Activated CD4-positive, alpha-beta T cell treated with anti-CD3 and anti-CD28 coated beads, Interleukin-2, amount 10 ng/mL, durations not matched to agents 7 days and 5 days (primary cell): ENCODE data around the gene OCLN. TPM values are rescaled to one million over a fixed set of nuclear protein-coding genes. Genes with fewer than 3 reads are reported as not detected.
"Not testable (repeated sequence)": the region's sequence is repeated elsewhere in the genome, so short reads cannot be mapped to it uniquely, and the experiment has no call there.

ENCODE experiments used
- CTCF ChIA-PET: fragments of 350-600 bp; sonication (Branson Sonifier 250); formaldehyde crosslinking; loops from one replicate; lab custom pipeline; 2021; ENCODE audit warnings: antibody characterized with exemption; lab: Charles Lee
- POLR2A ChIA-PET: fragments of 350-600 bp; sonication (Branson Sonifier 250); formaldehyde crosslinking; loops from one replicate; lab custom pipeline; 2021; ENCODE audit warnings: antibody characterized with exemption; lab: Charles Lee
- DNase-seq: peaks from one replicate; pipeline ENCODE4 v3.0.0-alpha.2; 2020
- H3K27ac Mint-ChIP-seq: one replicate; pipeline ENCODE4 v1.8.0; 2021; ENCODE audit warnings: mild to moderate bottlenecking, moderate library complexity, mixed read lengths
- H3K27me3 Mint-ChIP-seq: one replicate; pipeline ENCODE4 v1.8.0; 2021; ENCODE audit warnings: mixed read lengths
- H3K36me3 Mint-ChIP-seq: one replicate; pipeline ENCODE4 v1.8.0; 2021; ENCODE audit warnings: low read depth, mixed read lengths
- H3K4me1 Mint-ChIP-seq: one replicate; pipeline ENCODE4 v1.8.0; 2021; ENCODE audit warnings: mixed read lengths
- H3K4me3 Mint-ChIP-seq: one replicate; pipeline ENCODE4 v1.8.0; 2021; ENCODE audit warnings: mild to moderate bottlenecking, moderate library complexity, mixed read lengths
- H3K9me3 Mint-ChIP-seq: one replicate; pipeline ENCODE4 v1.8.0; 2021; ENCODE audit warnings: mixed read lengths
- total RNA-seq, 2 experiments: library from RNA; stranded (reverse); gene quantifications; one replicate each; pipeline ENCODE4 v1.2.3, GENCODE V29; 2021

OCLN gene
- total RNA-seq, 2 experiments from 2014 or later: 3.9 to 4.6 TPM

DNA sequence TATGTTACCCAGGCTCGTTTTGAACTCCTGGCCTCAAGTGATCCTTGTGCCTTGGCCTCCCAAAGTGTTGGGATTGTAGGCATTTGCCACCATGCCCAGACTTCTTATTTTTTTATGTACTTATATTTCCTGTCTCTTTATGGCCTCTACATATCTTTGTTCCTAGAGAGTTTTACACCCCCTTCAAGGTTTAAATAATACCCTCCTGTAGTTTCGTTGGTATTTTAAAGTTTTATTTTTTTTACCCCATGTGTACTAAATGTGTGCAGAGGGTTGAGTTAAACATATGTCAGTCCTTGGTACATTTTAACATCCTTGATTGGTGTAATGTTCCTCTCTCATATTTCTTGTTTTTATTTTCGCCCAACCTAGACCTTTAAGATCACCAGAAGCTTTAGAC, 29.4 kb downstream of the OCLN start:
- Mint-ChIP-seq H3K27ac (no peak overlapping the region), H3K36me3 (no peaks in the 10 kb centered on the region)
- CTCF ChIA-PET: no interaction called here

DNA sequence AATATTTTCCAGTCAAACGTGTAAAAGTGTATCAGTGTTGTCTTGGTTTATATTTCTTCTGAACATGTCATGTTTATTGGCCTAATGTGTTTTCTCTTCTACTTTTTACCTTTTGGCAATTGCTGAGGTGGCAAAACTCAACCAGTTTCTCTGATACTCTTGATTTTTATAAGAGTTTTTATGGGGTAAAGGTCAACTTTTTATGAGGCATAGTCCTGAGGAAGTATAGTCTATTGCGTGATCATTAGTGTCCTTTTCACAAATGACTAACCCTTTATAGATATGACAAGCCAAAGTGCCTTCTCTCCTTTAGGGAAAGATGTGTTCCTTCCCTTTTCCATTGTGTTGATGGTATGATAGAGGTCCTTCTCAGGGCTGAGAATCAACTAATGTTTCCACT, 32.9 kb downstream of the OCLN start:
- POLR2A ChIA-PET: no interaction called here
- Mint-ChIP-seq H3K27me3 (peaks cover 2% of the 10 kb centered on the region), H3K4me3 (no peak overlapping the region), H3K27ac (no peak overlapping the region), H3K9me3 (no peaks in the 10 kb centered on the region), H3K4me1 (no peaks in the 10 kb centered on the region), H3K36me3 (no peaks in the 10 kb centered on the region)
- CTCF ChIA-PET: no interaction called here
- DNase-seq: no peak

More for the DNA sequence above, 29.4 kb downstream of the OCLN start:
- no peak for DNase-seq
- H3K4me1 Mint-ChIP-seq: no peaks in the 10 kb centered on the region
- H3K27me3 Mint-ChIP-seq: peaks cover 5% of the 10 kb centered on the region
- POLR2A ChIA-PET: no interaction called here
- H3K4me3 Mint-ChIP-seq: no peak overlapping the region
- no peaks in the 10 kb centered on the region for H3K9me3 Mint-ChIP-seq

DNA sequence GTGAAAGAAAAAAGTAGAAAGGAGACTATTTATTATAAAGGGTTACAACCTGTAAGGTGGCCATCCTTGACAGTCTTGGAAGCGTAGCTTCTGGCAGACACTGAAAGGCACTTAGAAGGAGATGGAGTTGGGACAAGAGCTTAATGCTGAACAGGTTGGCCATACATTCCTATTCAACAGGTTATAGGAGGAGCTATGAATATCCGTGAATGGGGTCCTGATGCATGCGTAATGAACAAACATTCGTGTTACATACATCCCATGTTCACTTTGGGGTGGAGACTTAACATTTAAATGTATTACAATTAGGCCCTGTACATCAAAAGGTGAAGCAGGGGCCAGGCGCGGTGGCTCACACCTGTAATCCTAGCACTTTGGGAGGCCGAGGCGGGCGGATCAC, 34.1 kb downstream of the OCLN start:
- no peaks in the 10 kb centered on the region for H3K36me3 Mint-ChIP-seq
- POLR2A ChIA-PET: no interaction called here
- H3K27ac Mint-ChIP-seq: no peak overlapping the region
- no peak for DNase-seq
- H3K9me3 Mint-ChIP-seq: no peaks in the 10 kb centered on the region
- CTCF ChIA-PET: no interaction called here
- no peaks in the 10 kb centered on the region for H3K4me1 Mint-ChIP-seq
- H3K27me3 Mint-ChIP-seq: peaks cover 10% of the 10 kb centered on the region
- H3K4me3 Mint-ChIP-seq: no peak overlapping the region

DNA sequence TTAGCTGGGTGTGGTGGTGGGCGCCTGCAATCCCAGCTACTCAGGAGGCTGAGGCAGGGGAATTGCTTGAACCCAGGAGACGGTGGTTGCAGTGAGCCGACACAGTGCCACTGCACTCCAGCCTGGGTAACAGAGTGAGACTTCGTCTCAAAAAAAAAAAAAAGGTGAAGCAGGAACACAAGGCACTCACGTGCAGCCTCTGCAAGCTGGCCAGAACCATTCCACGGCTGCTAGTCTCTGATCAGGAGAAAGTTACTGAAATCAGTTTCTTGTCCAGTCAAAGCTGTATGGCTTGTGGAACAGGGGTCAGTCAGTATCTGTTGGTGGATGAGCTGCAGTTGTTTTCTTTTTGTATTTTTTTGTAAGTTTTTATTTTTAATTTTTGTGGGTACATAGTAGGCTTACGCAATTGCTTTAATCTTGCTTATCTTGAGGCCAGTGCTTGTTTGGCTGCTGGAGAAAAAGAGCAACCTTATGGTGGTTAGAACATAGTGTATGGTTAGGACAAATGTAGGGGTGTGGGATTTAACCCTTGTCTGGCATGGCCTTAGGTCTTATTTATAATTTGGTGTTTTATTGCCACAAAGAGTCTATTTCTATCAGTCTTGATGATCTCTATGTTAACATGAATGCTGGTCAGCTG, 34.7 kb downstream of the OCLN start:
- no peak overlapping the region for H3K27ac Mint-ChIP-seq
- CTCF ChIA-PET: no interaction called here

DNA sequence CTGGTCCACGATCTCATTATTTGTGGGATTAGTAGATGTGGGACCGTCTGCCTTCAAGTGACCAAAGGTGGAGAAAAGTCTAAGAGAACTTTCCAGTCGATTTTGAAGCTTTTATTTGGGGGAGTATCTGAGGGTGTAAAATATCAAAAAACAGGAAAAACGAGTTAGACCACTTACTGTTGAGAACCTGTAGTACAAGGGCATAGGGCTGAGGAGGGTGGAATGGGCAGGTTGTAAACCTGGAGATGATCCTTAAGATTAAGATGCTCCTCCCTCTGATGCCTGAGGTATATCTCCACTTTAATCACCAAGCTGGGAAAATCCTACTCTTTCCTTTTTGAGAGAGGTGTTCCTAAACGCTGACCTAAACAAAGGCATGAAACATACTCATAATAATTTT, 35.4 kb downstream of the OCLN start:
- H3K4me3 Mint-ChIP-seq: no peak overlapping the region
- H3K36me3 Mint-ChIP-seq: no peaks in the 10 kb centered on the region
- no peak overlapping the region for H3K27ac Mint-ChIP-seq
- no peaks in the 10 kb centered on the region for H3K4me1 Mint-ChIP-seq
- H3K9me3 Mint-ChIP-seq: no peaks in the 10 kb centered on the region
- no peak for DNase-seq
- CTCF ChIA-PET: interaction anchor here (1.1 kb wide), 1 partner anchor 435 kb away, joined by 3 read pairs; no protein-coding TSS in a partner anchor
- POLR2A ChIA-PET: no interaction called here
- peaks cover 12% of the 10 kb centered on the region for H3K27me3 Mint-ChIP-seq

More for the DNA sequence above, 34.7 kb downstream of the OCLN start:
- POLR2A ChIA-PET: no interaction called here
- Mint-ChIP-seq H3K27me3 (peaks cover 11% of the 10 kb centered on the region), H3K9me3 (no peaks in the 10 kb centered on the region), H3K4me1 (no peaks in the 10 kb centered on the region), H3K36me3 (no peaks in the 10 kb centered on the region), H3K4me3 (no peak overlapping the region)
- no peak for DNase-seq

DNA sequence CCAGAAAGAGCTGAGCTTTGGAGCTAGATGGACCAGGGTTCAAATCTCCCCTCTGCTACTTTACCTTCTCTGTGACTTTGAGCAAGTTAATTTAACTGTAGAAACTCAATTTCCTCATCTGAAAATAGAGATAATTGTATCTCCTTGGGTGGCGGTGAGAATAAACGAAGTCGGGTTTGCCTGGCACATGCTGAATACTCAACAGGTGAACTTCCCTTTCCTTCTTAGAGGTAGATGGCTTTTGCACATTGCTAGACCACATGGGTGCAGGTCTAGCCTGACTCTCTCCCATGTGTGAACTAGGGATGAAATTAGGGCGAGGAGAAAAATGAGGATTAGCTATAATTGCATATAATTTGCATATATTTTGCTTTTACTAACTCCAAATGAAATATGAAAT, 36.0 kb downstream of the OCLN start:
- peaks cover 12% of the 10 kb centered on the region for H3K27me3 Mint-ChIP-seq
- H3K9me3 Mint-ChIP-seq: no peaks in the 10 kb centered on the region
- H3K27ac Mint-ChIP-seq: no peak overlapping the region
- ChIA-PET CTCF (interaction anchor here (1.1 kb wide), 1 partner anchor 435 kb away, joined by 3 read pairs; no protein-coding TSS in a partner anchor), POLR2A (no interaction called here)
- H3K36me3 Mint-ChIP-seq: no peaks in the 10 kb centered on the region
- H3K4me3 Mint-ChIP-seq: no peak overlapping the region
- no peak for DNase-seq
- no peaks in the 10 kb centered on the region for H3K4me1 Mint-ChIP-seq

DNA sequence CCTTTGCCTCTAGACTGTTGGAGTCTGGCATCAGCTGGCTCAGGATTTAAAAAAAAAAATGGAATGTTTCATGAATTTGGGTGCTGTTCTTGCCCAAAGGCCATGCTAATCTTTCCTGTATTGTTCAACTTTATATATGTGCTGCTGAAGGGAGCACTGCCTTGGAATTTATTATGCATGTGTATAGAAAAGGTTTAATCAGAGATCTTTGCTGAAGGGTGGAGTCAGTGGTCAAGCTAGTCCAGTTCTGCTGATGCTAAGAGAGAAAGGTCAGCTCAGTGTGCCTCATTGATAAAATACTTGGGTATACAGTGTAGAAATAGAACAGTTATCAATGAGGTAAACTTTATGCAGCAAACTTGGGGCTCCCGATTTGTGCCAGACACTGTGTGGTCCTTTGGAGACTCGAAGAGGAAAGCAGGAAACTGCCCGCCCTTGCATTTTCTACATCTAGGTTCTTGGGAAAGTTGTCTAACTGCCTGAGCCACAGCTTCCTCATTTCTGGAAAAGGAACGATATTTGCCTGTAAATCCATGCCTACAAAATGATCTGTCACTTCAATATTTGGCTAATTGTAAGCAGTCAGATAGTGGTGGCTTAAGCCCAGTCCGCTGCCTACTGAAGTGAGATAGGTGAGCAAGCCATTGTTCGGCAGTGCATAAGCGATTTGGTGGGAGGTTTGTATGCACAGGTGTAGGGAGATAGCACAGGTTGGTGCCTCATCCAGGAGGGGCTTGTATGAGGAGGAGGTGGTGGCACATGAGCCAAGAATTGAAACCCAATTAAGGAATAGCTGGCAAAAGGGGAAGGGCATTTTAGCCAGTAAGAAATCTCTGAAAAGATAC, 38.2 kb downstream of the OCLN start:
- CTCF ChIA-PET: interaction anchor here (0.6 kb wide), 1 partner anchor 38 kb away, joined by 3 read pairs; no protein-coding TSS in a partner anchor

DNA sequence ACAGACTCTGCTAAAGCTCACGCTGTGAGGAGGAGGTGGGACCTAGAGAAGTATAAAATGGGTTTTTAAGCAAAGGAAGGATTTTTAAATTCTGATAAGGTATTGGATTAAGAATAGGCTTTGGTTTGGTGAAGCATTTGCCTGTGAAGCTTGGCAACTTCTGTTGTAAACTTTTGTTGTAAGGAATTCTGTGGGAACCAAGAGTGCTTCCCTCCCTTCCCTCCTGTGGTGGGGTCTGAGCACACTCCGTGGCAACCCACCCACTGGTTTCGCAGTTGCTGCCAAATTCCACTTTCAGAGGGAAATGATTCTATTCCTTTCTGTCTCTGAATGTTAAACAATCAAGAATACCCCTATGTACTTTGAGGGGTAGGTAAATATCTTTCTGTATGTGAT, 38.8 kb downstream of the OCLN start:
- Mint-ChIP-seq H3K9me3 (no peaks in the 10 kb centered on the region), H3K36me3 (no peaks in the 10 kb centered on the region), H3K4me1 (no peaks in the 10 kb centered on the region), H3K27me3 (peaks cover 12% of the 10 kb centered on the region), H3K27ac (no peak overlapping the region), H3K4me3 (no peak overlapping the region)
- ChIA-PET CTCF (interaction anchor here (0.6 kb wide), 1 partner anchor 37 kb away, joined by 3 read pairs; no protein-coding TSS in a partner anchor), POLR2A (no interaction called here)
- no peak for DNase-seq

More for the DNA sequence above, 38.2 kb downstream of the OCLN start:
- H3K27ac Mint-ChIP-seq: no peak overlapping the region
- H3K27me3 Mint-ChIP-seq: peaks cover 12% of the 10 kb centered on the region
- POLR2A ChIA-PET: no interaction called here
- no peaks in the 10 kb centered on the region for H3K9me3 Mint-ChIP-seq
- H3K4me1 Mint-ChIP-seq: no peaks in the 10 kb centered on the region
- no peaks in the 10 kb centered on the region for H3K36me3 Mint-ChIP-seq
- H3K4me3 Mint-ChIP-seq: no peak overlapping the region
- DNase-seq: no peak

DNA sequence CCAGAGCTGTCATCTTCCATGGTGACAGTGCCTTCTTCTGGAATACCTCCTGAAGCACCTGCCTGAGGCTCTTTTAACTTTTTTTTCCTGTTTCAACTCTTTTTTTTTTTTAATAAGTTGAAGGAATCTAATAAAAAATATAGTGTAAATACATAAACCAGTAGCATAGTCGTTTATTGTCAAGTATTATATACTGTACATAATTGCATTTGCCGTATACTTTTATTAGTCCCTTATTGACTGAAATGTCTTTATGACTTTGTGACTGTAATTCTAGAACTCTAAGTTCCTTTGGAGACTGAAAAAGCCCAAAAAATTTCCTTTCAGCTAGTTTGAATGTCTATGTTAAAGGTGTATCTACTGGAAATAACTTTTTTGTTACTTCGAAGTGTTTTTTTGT, 45.3 kb downstream of the OCLN start:
- H3K9me3 Mint-ChIP-seq, H3K27me3 Mint-ChIP-seq, H3K36me3 Mint-ChIP-seq, CTCF ChIA-PET, H3K27ac Mint-ChIP-seq, POLR2A ChIA-PET, DNase-seq, H3K4me1 Mint-ChIP-seq, H3K4me3 Mint-ChIP-seq: not testable (repeated sequence)

DNA sequence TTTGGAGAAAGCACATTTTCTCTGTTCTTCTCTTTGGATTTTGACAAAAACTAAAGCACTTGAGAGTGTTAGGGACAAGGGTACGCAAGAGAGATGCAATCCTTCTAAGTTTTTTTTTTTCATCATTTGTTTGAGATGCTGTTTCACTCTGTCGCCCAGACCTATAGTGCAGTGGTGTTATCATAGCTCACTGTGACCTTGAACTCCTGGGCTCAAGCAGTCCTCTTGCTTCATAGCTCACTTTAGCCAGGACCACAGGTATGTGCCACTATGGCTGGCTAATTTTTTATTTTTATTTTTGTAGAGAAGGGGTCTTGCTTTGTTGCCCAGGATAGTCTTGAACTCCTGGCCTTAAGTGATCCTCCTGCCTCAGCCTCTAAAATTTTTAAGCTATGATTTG, 46.1 kb downstream of the OCLN start:
- CTCF ChIA-PET, H3K4me1 Mint-ChIP-seq, DNase-seq, H3K9me3 Mint-ChIP-seq, H3K27ac Mint-ChIP-seq, POLR2A ChIA-PET, H3K36me3 Mint-ChIP-seq, H3K4me3 Mint-ChIP-seq, H3K27me3 Mint-ChIP-seq: not testable (repeated sequence)

DNA sequence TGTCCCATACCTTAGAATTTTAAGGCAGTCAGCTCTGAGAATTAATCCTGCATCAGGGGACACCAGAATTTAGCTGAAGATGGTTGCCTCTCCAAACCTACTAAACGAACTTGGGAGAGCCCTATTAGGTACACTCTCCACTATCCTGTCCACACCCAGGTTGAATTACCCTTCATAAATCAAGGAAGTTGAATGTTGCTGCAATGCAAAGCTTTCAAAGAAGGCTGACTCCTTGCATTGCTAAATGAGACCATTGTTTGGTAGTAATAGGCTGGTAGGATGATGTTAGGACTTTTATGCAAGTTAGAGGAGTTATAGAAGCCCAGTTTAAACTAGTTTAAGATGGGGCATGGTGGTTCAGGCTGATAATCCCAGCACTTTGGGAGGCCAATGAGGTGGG, 48.8 kb downstream of the OCLN start:
- H3K27ac Mint-ChIP-seq, POLR2A ChIA-PET, CTCF ChIA-PET, DNase-seq, H3K27me3 Mint-ChIP-seq, H3K4me1 Mint-ChIP-seq, H3K4me3 Mint-ChIP-seq, H3K9me3 Mint-ChIP-seq, H3K36me3 Mint-ChIP-seq: not testable (repeated sequence)

DNA sequence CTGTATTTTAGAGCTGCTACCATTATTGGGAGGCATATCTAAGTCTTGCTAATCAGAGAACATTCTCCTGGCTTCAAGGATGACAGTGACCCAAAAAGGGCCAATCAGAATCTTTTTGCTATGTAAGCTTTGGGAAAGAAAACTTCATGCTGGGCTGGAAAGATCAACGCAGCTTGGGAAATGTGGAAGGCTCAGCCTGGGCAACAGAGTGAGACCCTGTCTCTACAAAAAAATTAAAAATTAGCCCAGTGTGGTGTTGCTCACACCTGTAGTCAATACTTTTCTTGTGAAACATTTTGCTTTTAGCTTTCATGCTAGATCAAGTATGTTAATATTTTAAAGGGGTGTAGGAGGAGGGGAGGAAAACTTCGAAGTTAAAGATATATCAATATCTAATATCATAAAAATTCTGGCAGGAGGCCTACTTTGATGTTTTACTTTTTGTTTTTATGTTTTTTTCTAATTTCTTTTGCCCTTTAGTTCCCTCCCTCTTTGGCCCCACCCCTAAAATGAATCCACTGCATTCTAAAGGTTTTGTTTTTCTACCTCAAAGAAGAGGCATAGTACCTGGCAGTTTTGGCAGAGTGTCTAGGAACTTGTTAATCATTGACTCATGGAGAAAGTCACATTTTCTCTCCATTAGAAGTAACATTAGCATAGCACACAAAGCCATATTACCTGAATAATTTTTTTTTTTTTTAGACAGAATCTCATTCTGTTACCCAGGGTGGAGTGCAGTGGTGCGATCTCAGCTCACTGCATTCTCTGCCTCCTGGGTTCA, 50.4 kb downstream of the OCLN start:
- H3K27me3 Mint-ChIP-seq, POLR2A ChIA-PET, H3K9me3 Mint-ChIP-seq, H3K36me3 Mint-ChIP-seq, H3K4me3 Mint-ChIP-seq, H3K27ac Mint-ChIP-seq, CTCF ChIA-PET, DNase-seq, H3K4me1 Mint-ChIP-seq: not testable (repeated sequence)

DNA sequence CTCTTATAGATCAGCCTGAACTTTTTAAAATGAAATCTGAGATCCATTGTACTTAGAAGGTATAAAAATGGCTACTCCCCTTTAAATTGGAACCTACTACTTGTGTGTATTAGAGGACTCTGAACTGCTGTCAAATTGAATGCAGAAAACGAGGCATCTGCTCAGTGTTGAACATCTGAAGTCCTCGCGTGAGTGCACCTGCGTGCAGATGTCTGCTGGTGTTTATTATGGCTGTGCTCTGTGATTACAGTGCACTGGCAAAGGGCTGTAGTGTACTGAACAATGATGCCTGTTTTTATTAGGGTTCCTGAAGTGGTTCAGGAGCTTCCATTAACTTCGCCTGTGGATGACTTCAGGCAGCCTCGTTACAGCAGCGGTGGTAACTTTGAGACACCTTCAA, 52.0 kb downstream of the OCLN start:
- H3K4me1 Mint-ChIP-seq, H3K27me3 Mint-ChIP-seq, DNase-seq, H3K9me3 Mint-ChIP-seq, H3K36me3 Mint-ChIP-seq, CTCF ChIA-PET, POLR2A ChIA-PET, H3K4me3 Mint-ChIP-seq, H3K27ac Mint-ChIP-seq: not testable (repeated sequence)
